Measurements from ENCODE around the gene LRRC74A. TPM values are rescaled to one million over a fixed set of nuclear protein-coding genes. Genes with fewer than 3 reads are reported as not detected.

Gene LRRC74A
- total and polyA plus RNA-seq, 2 donors (not counting 3 experiments of a cell fraction or from before 2014, with no cell fraction given): not detected

DNA sequence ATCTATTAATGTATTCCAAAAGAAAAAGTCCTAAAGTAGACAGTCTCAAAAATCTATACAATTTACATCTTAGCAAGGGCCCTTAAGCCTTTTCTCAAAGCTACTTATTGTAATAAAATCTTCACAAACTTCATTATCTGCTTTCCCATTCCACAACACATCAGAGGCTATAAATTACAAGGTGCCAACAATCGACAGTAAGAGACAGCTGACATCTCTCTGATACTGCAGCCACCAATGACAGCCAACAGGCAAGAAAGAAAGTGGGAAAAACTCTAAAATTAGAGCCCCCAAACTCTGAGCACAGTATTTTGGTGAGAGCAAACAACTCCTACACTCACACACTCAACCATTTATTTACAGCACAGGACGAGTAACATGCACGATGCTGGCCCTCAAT, 15.7 kb upstream of the LRRC74A start:
- Histone ChIP-seq H4K20me1 (replicated peaks; ENCODE audit: control insufficient read depth, extremely low read depth, insufficient read depth, low read length) (no peaks in the 10 kb centered on the region), H3K79me2 (ENCODE audit: control insufficient read depth, insufficient read depth, low read length) (no peaks in the 10 kb centered on the region), H3K36me3 (ENCODE audit: control insufficient read depth in 2 of 2, extremely low read depth in 1 of 2, insufficient read depth in 2 of 2, low read length in 2 of 2) (peaks cover 0 to 21% of the 10 kb centered on the region in 2 experiments), H3K4me2 (ENCODE audit: insufficient read depth, low read length) (peak overlapping the region; percentile 98), H3K9ac (replicated peaks; ENCODE audit: extremely low read depth, insufficient read depth, low read length) (peak overlapping the region; percentile 40), H3K27me3 (ENCODE audit: control insufficient read depth in 2 of 2, insufficient read depth in 2 of 2, low read length in 2 of 2) (no peaks in the 10 kb centered on the region), H3K9me3 (replicated peaks; ENCODE audit: control insufficient read depth, insufficient read depth, low read length) (no peaks in the 10 kb centered on the region), H3K27ac (ENCODE audit: insufficient read depth, low read depth, low read length) (no peak overlapping the region), H3K4me3 (replicated peaks in 1 of 3; ENCODE audit: insufficient read depth in 1 of 3, low read depth in 1 of 3, low read length in 3 of 3) (peak overlapping the region in 1 of 3 experiments; percentile 72), H3K9me1 (replicated peaks; ENCODE audit: control insufficient read depth, extremely low read depth, insufficient read depth, low read length) (no peaks in the 10 kb centered on the region), H2AFZ (ENCODE audit: low read depth, low read length) (peak overlapping the region; percentile 78), H3K4me1 (ENCODE audit: control insufficient read depth, extremely low read depth, insufficient read depth, low read length) (peaks cover 14% of the 10 kb centered on the region)
- DNase-seq (ENCODE audit: low read depth, low spot score) (no peak), FAIRE-seq (no peak)
- BruUV-seq (replicated peaks): no TSS peak
- POLR2A ChIA-PET: no interaction called here
- intact Hi-C loops (cut with micrococcal nuclease): loop anchor here (5.0 kb wide), 1 partner anchor 52 kb away; no protein-coding TSS in a partner anchor
- dilution Hi-C loops (cut with MboI; ENCODE audit: extremely low pct_ligation_motif_present, low sequenced_read_pairs): no loop called here
- TF ChIP-seq MYC (IDR thresholded peaks at IDR 0.05; ENCODE audit: low read depth, low read length): no peak
- TF ChIP-seq POLR2AphosphoS5 (IDR thresholded peaks at IDR 0.05; ENCODE audit: insufficient read depth, low read depth, low read length): no peak
- TF ChIP-seq FOS (IDR thresholded peaks at IDR 0.05; ENCODE audit: borderline replicate concordance, insufficient read depth, low read length): no peak
- CTCF ChIA-PET: interaction anchor here (0.6 to 4.3 kb wide), 17 partner anchors 8 to 285 kb away, joined by 3 to 73 read pairs (median 4); no protein-coding TSS in a partner anchor

- FAIRE-seq: peak; percentile 97
- Histone ChIP-seq H3K9me1 (replicated peaks; ENCODE audit: control insufficient read depth, extremely low read depth, insufficient read depth, low read length) (no peaks in the 10 kb centered on the region), H3K79me2 (ENCODE audit: control insufficient read depth, insufficient read depth, low read length) (no peaks in the 10 kb centered on the region), H3K27ac (ENCODE audit: insufficient read depth, low read depth, low read length) (peak overlapping the region; percentile 48), H3K4me3 (replicated peaks in 1 of 3; ENCODE audit: insufficient read depth in 1 of 3, low read depth in 1 of 3, low read length in 3 of 3) (peak overlapping the region; percentile 27 to 72 (median 52)), H2AFZ (ENCODE audit: low read depth, low read length) (peak overlapping the region; percentile 78), H3K4me1 (ENCODE audit: control insufficient read depth, extremely low read depth, insufficient read depth, low read length) (peaks cover 14% of the 10 kb centered on the region), H3K36me3 (ENCODE audit: control insufficient read depth in 2 of 2, extremely low read depth in 1 of 2, insufficient read depth in 2 of 2, low read length in 2 of 2) (peaks cover 0 to 21% of the 10 kb centered on the region in 2 experiments), H3K27me3 (ENCODE audit: control insufficient read depth in 2 of 2, insufficient read depth in 2 of 2, low read length in 2 of 2) (no peaks in the 10 kb centered on the region), H3K9me3 (replicated peaks; ENCODE audit: control insufficient read depth, insufficient read depth, low read length) (no peaks in the 10 kb centered on the region), H4K20me1 (replicated peaks; ENCODE audit: control insufficient read depth, extremely low read depth, insufficient read depth, low read length) (no peaks in the 10 kb centered on the region), H3K9ac (replicated peaks; ENCODE audit: extremely low read depth, insufficient read depth, low read length) (peak overlapping the region; percentile 40), H3K4me2 (ENCODE audit: insufficient read depth, low read length) (peak overlapping the region; percentile 98)
- ChIA-PET POLR2A (no interaction called here), CTCF (interaction anchor here (0.7 to 4.3 kb wide), 21 partner anchors 9 to 284 kb away, joined by 3 to 73 read pairs (median 4); partner anchors contain the start of gene VASH1)
- DNase-seq (ENCODE audit: low read depth, low spot score): peak; percentile 59
- dilution Hi-C loops (cut with MboI; ENCODE audit: extremely low pct_ligation_motif_present, low sequenced_read_pairs) (no loop called here), intact Hi-C loops (cut with micrococcal nuclease) (loop anchor here (1.0 to 5.0 kb wide), 3 partner anchors 26 to 101 kb away; no protein-coding TSS in a partner anchor)
- no TSS peak for BruUV-seq (replicated peaks)
- TF ChIP-seq, protein P1, sequence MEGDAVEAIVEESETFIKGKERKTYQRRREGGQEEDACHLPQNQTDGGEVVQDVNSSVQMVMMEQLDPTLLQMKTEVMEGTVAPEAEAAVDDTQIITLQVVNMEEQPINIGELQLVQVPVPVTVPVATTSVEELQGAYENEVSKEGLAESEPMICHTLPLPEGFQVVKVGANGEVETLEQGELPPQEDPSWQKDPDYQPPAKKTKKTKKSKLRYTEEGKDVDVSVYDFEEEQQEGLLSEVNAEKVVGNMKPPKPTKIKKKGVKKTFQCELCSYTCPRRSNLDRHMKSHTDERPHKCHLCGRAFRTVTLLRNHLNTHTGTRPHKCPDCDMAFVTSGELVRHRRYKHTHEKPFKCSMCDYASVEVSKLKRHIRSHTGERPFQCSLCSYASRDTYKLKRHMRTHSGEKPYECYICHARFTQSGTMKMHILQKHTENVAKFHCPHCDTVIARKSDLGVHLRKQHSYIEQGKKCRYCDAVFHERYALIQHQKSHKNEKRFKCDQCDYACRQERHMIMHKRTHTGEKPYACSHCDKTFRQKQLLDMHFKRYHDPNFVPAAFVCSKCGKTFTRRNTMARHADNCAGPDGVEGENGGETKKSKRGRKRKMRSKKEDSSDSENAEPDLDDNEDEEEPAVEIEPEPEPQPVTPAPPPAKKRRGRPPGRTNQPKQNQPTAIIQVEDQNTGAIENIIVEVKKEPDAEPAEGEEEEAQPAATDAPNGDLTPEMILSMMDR (IDR thresholded peaks at IDR 0.05; ENCODE audit: extremely low read depth in 1 of 2, insufficient read depth in 1 of 2, low read depth in 1 of 2, low read length in 2 of 2): peak; percentile 29 to 49
- TF ChIP-seq, protein P2, sequence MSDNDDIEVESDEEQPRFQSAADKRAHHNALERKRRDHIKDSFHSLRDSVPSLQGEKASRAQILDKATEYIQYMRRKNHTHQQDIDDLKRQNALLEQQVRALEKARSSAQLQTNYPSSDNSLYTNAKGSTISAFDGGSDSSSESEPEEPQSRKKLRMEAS (IDR thresholded peaks at IDR 0.05; ENCODE audit: insufficient read depth, insufficient read length): no peak
- TF ChIP-seq EZH2 (IDR thresholded peaks at IDR 0.05; ENCODE audit: borderline replicate concordance, low read depth, low read length, severe bottlenecking) (no peak), JUN (IDR thresholded peaks at IDR 0.05; ENCODE audit: borderline replicate concordance, insufficient read depth, insufficient read length, low read depth) (no peak), GATA2 (IDR thresholded peaks at IDR 0.05; ENCODE audit: insufficient read depth, insufficient read length, low read depth, low read length) (no peak)
Observed at GRCh38 chr14:76810953-76811400, 15.2 kb upstream of the LRRC74A start.

All from endothelial cell of umbilical vein (primary cell).